IPS DF 4.7 (cell line): ENCODE data around the gene SYTL1.

Source experiments
- DNase-seq: peaks from one replicate; pipeline ENCODE4 v3.0.0-alpha.2; 2013; ENCODE audit warnings: low spot score; ENCODE audit errors: extremely low read depth

SYTL1 gene

GRCh38 chr1:27363766-27364695 is 22.2 kb downstream of the SYTL1 start:
- no peak for DNase-seq

- no peak for DNase-seq
Measured at GRCh38 chr1:27364696-27365371, 23.0 kb downstream of the SYTL1 start.

GRCh38 chr1:27365372-27366112 is 23.7 kb downstream of the SYTL1 start:
- no peak for DNase-seq

GRCh38 chr1:27366113-27366410 is 24.2 kb downstream of the SYTL1 start:
- DNase-seq = no peak

- DNase-seq = no peak
Measured at GRCh38 chr1:27366411-27367159, 24.8 kb downstream of the SYTL1 start, which contains the start of gene MAP3K6. Gene MAP3K6, minus strand, starts transcription at chr1:27366961. Its CDS starts 364 bp downstream, at chr1:27366597.

- no peak for DNase-seq
Measured at GRCh38 chr1:27367160-27367650, 25.4 kb downstream of the SYTL1 start.

- no peak for DNase-seq
Measured at GRCh38 chr1:27368869-27369582, 27.2 kb downstream of the SYTL1 start.

GRCh38 chr1:27372022-27372807 is 30.4 kb downstream of the SYTL1 start:
- no peak for DNase-seq

- DNase-seq = no peak
Measured at GRCh38 chr1:27372808-27373690, 31.2 kb downstream of the SYTL1 start.

GRCh38 chr1:27374362-27375086 is 32.7 kb downstream of the SYTL1 start, which contains the start of gene FCN3:
Gene FCN3, minus strand, starts transcription at chr1:27374824. Its CDS starts 6 bp downstream, at chr1:27374818.
- no peak for DNase-seq

- DNase-seq = no peak
Measured at GRCh38 chr1:27377760-27378495, 36.1 kb downstream of the SYTL1 start.

GRCh38 chr1:27379564-27380122 is 37.8 kb downstream of the SYTL1 start:
- DNase-seq = no peak

GRCh38 chr1:27380224-27380623 is 38.4 kb downstream of the SYTL1 start:
- no peak for DNase-seq

GRCh38 chr1:27380766-27381733 is 39.2 kb downstream of the SYTL1 start:
- no peak for DNase-seq

- DNase-seq = no peak
Measured at GRCh38 chr1:27381969-27382762, 40.3 kb downstream of the SYTL1 start.
